ENCODE measurements around the gene BTG3. TPM values are rescaled to one million over a fixed set of nuclear protein-coding genes. Genes with fewer than 3 reads are reported as not detected.

Gene BTG3
- polyA plus RNA-seq, 4 donors: 41.3 to 46.2 (median 45.0) TPM

Other genes with a start within 250 kb of the BTG3 start
- gene CXADR, start 99.9 kb downstream of the BTG3 start, polyA plus RNA-seq (ENCODE audit: insufficient read length in 4 of 4): 10 to 100 TPM; 34.5 to 43.8 (median 38.3) TPM
- gene C21orf91, start 206.5 kb upstream of the BTG3 start, polyA plus RNA-seq (ENCODE audit: insufficient read length in 4 of 4): 10 to 100 TPM; 21.3 to 32.1 (median 31.3) TPM

Measured in right renal pelvis (tissue), 4 donors.